ENCODE measurements around the gene PHACTR1. TPM values are rescaled to one million over a fixed set of nuclear protein-coding genes. Genes with fewer than 3 reads are reported as not detected.
A peak's percentile ranks its signal among the peaks of the same experiment; 100 is the strongest.

PHACTR1 gene
- total and polyA plus RNA-seq, 3 donors from 2014 or later = 5.1 to 7.6 (median 6.5) TPM

- Histone ChIP-seq H3K9me3 (no peaks in the 10 kb centered on the region), H3K36me3 (ENCODE audit: low read depth, missing control alignments) (no peaks in the 10 kb centered on the region), H3K4me1 (no peaks in the 10 kb centered on the region), H3K4me3 (no peak overlapping the region), H3K27ac (peak overlapping the region; percentile 14 to 22), H3K27me3 (no peaks in the 10 kb centered on the region)
- DNase-seq = peak; percentile 28
- intact Hi-C loops (cut with DNase I; ENCODE audit: low total_unique reads) = no loop called here
- 74 to 75% methylated on average over 7 of the region's 7 CpGs for WGBS, 2 donors
- TF ChIP-seq POLR2A (IDR thresholded peaks at IDR 0.05) = no peak
- TF ChIP-seq CTCF (IDR thresholded peaks at IDR 0.05) = no peak
These were observed 585.7 kb downstream of the PHACTR1 start for GRCh38 chr6:13302291-13302690.

GRCh38 chr6:13302751-13303667 is 586.4 kb downstream of the PHACTR1 start:
- peak overlapping the region in 1 of 2 donors; percentile 65 for H3K27ac ChIP-seq
- DNase-seq = peak; percentile 49
- intact Hi-C loops (cut with DNase I; ENCODE audit: low total_unique reads) = no loop called here
- no peaks in the 10 kb centered on the region for H3K4me1 ChIP-seq
- H3K9me3 ChIP-seq = no peaks in the 10 kb centered on the region
- H3K27me3 ChIP-seq = no peaks in the 10 kb centered on the region
- H3K36me3 ChIP-seq (ENCODE audit: low read depth, missing control alignments) = no peaks in the 10 kb centered on the region
- no peak for TF ChIP-seq CTCF (IDR thresholded peaks at IDR 0.05)
- TF ChIP-seq POLR2A (IDR thresholded peaks at IDR 0.05) = no peak
- H3K4me3 ChIP-seq = no peak overlapping the region
- 56 to 70% methylated on average over 17 of the region's 17 CpGs for WGBS, 2 donors

- H3K27me3 ChIP-seq = no peaks in the 10 kb centered on the region
- DNase-seq = peak; percentile 82
- no peak overlapping the region for H3K4me3 ChIP-seq
- no peaks in the 10 kb centered on the region for H3K4me1 ChIP-seq
- intact Hi-C loops (cut with DNase I; ENCODE audit: low total_unique reads) = no loop called here
- H3K36me3 ChIP-seq (ENCODE audit: low read depth, missing control alignments) = no peaks in the 10 kb centered on the region
- WGBS, 2 donors = 37 to 46% methylated on average over 7 of the region's 7 CpGs
- no peaks in the 10 kb centered on the region for H3K9me3 ChIP-seq
- no peak for TF ChIP-seq POLR2A (IDR thresholded peaks at IDR 0.05)
- no peak for TF ChIP-seq CTCF (IDR thresholded peaks at IDR 0.05)
- peak overlapping the region in 1 of 2 donors; percentile 65 for H3K27ac ChIP-seq
These were observed 587.1 kb downstream of the PHACTR1 start for GRCh38 chr6:13303668-13304017.

GRCh38 chr6:13304101-13304500 is 587.5 kb downstream of the PHACTR1 start:
- no peak overlapping the region for H3K27ac ChIP-seq
- no peak for TF ChIP-seq CTCF (IDR thresholded peaks at IDR 0.05)
- no peak for TF ChIP-seq POLR2A (IDR thresholded peaks at IDR 0.05)
- 64 to 74% methylated on average over 6 of the region's 6 CpGs for WGBS, 2 donors
- no peak for DNase-seq
- H3K4me1 ChIP-seq = no peaks in the 10 kb centered on the region
- H3K36me3 ChIP-seq (ENCODE audit: low read depth, missing control alignments) = no peaks in the 10 kb centered on the region
- no peaks in the 10 kb centered on the region for H3K27me3 ChIP-seq
- H3K9me3 ChIP-seq = no peaks in the 10 kb centered on the region
- intact Hi-C loops (cut with DNase I; ENCODE audit: low total_unique reads) = no loop called here
- H3K4me3 ChIP-seq = no peak overlapping the region

All from testis (tissue), 3 donors.